NCI-H82 treated with DMSO at 0.1 percent for 48 hours (cell line): ENCODE data around the gene GARRE1.

ENCODE experiments used
- DNase-seq: peaks from one replicate; lab custom pipeline; 2025; ENCODE audit not compliant: unreplicated experiment; lab: John Stamatoyannopoulos, UW

The GARRE1 gene

DNA sequence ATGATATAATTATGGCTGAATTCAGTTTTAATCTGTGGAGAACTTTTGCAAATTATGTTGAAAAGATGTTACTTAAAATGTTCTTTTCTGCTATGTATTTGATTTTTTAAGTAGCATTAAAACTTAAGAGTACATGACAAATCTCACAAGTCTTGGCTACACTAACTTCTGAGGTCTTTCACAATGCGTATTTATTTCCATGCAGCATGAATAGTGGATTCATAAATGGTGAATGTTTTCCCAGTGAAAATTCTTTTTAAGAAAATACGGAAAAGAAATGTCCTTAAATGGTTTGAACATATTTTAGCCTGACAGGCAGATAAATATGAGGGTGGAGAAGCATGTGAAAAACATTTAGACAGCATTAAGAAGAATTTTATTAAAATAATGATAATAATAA lies 30.2 kb downstream of the GARRE1 start:
- no peak for DNase-seq

GRCh38 chr19:34287662-34288140 lies 33.3 kb downstream of the GARRE1 start:
- no peak for DNase-seq

GRCh38 chr19:34288381-34288780 lies 34.0 kb downstream of the GARRE1 start:
- DNase-seq, result no peak

GRCh38 chr19:34291235-34291634 lies 36.9 kb downstream of the GARRE1 start:
- no peak for DNase-seq

DNA sequence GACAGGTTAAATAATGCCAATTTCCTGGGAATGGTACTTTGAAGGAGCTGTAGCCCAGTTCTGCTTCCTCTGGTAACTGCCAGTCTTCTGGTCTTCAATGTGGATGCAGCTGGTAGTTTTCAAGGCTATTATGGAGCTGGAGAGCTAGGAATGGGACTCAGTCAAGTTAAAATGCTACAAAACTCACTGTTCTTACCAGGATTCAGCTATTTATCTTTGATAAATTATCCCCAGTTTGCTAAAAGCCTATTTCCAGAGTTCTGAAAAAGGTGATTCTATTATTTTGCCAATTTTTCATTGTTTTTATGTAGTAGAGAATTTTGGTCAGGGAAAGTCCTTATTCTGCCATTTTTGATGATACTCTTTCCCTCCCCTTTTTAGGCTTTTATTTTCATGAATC lies 40.7 kb downstream of the GARRE1 start:
- DNase-seq, result no peak

- DNase-seq, result no peak
Observed at GRCh38 chr19:34298891-34299520, 44.7 kb downstream of the GARRE1 start.

DNA sequence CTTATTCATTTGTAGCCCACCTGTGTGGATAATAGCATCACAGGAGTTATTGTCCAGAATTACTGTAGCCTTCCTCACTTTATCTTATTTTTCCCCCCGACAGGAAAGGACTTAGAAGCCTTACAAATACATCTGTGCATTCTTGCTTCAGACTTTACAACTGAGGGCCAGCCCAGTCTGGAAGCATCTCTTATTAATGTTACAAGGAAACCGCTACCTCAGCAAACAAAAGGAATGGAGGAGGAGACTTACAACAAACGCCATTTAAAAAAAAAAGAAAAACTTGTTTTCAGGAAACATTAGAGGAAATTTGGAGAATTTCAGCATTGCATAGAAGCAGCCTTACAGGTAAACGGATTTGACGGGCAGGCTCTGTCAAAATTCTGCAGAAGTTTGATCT lies 45.2 kb downstream of the GARRE1 start:
- no peak for DNase-seq

- DNase-seq, result no peak
Observed at GRCh38 chr19:34300380-34300779, 46.0 kb downstream of the GARRE1 start.

- DNase-seq, result no peak
Observed at GRCh38 chr19:34300962-34301361, 46.6 kb downstream of the GARRE1 start.
